T-helper 2 cell treated with Interferon-gamma antibody and Interleukin-4, amounts not matched to agents 5 μg/mL and 100 μg/mL, for 36 hours (primary cell): ENCODE measurements around the gene TNFAIP1.
A peak's percentile ranks its signal among the peaks of the same experiment; 100 is the strongest.
"Not testable (repeated sequence)": the region's sequence is repeated elsewhere in the genome, so short reads cannot be mapped to it uniquely, and the experiment has no call there.

Experiments used
- DNase-seq: peaks from one replicate; pipeline ENCODE4 v3.0.0; 2021; ENCODE audit warnings: low spot score
- H3K27ac Mint-ChIP-seq: one replicate; pipeline ENCODE4 v1.8.0; 2021; ENCODE audit warnings: mild to moderate bottlenecking, mixed read lengths
- H3K27me3 Mint-ChIP-seq: one replicate; pipeline ENCODE4 v1.8.0; 2021; ENCODE audit warnings: low read depth, mixed read lengths
- H3K36me3 Mint-ChIP-seq: one replicate; pipeline ENCODE4 v1.8.0; 2021; ENCODE audit warnings: low read depth, mixed read lengths
- H3K4me1 Mint-ChIP-seq: one replicate; pipeline ENCODE4 v1.8.0; 2021; ENCODE audit warnings: low read depth, mixed read lengths
- H3K4me3 Mint-ChIP-seq: one replicate; pipeline ENCODE4 v1.8.0; 2022; ENCODE audit warnings: mild to moderate bottlenecking, moderate library complexity, mixed read lengths
- H3K9me3 Mint-ChIP-seq: one replicate; pipeline ENCODE4 v1.8.0; 2021; ENCODE audit warnings: mixed read lengths

The TNFAIP1 gene, protein sequence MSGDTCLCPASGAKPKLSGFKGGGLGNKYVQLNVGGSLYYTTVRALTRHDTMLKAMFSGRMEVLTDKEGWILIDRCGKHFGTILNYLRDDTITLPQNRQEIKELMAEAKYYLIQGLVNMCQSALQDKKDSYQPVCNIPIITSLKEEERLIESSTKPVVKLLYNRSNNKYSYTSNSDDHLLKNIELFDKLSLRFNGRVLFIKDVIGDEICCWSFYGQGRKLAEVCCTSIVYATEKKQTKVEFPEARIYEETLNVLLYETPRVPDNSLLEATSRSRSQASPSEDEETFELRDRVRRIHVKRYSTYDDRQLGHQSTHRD

DNA sequence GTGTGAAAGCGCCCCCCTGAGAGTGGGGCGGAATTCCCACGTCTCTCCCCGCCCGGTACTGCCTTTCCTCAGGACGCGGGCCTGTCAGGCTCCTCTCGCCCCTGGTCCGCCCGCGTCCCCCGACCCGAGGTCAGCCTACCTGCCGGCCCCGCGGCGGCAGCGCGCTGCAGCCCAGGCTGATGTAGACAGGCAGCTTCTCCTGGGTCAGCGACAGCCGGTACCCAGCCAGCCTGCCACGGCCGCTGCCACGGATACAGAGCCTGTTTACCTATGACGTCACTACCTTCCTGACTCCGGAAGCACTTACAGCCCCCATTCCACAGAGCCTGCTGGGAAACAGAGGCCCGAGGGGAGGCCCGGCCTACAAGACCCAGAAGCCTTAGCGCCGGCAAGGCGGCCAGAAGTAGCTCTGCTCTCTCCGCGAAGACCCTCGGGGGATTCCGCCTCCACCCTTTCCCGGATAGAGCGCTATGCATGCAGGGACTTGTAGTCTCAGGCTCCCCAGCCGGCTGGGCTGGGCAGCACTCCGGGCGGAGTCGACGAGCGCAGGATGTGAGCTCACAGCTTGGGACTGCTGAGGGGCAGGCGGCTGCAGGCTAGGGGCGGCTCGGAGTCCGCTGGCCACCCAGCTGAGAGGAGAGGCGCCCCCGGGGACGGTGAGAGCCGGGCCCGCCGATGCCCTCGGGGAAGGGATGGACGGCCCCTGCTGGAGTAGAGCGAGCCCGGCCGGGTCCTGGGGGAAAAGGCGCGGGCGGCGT, at the start of gene TNFAIP1, which contains the start of gene IFT20:
Gene TNFAIP1, plus strand, starts transcription at position 561 of the 758 bp plus-strand sequence. CDS start 3,761 bp downstream, outside the sequence.
Gene IFT20, minus strand, starts transcription at position 272 of the 758 bp plus-strand sequence. CDS start 3,487 bp downstream, outside the sequence.
- Mint-ChIP-seq H3K27ac (peak within 1 kb of the TSS; percentile 97), H3K4me1 (peaks cover 31% of the 10 kb centered on the region), H3K9me3 (no peaks in the 10 kb centered on the region), H3K27me3 (no peaks in the 10 kb centered on the region), H3K4me3 (peak within 1 kb of the TSS; percentile 96), H3K36me3 (peaks cover 6% of the 10 kb centered on the region)
- peak; percentile 99 for DNase-seq

DNA sequence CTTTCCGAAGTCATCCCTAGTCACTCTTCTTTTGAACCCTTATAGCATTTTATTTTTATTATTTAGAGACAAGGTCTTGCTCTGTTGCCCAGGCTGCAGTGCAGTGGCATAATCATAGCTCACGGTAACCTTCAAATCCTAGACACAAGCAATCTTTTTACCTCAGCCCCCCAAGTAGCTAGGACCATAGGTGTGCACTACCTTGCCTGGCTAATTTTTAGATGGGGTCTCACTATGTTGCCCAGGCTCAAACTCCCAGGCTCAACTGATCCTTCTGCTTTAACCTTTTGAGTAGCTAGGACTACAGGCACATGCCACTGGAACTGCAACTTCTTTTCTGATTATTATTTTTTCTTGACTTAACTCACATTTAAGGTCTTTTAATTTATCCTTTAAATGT, 49.6 kb upstream of the TNFAIP1 start:
- no peak for DNase-seq
- Mint-ChIP-seq H3K4me3 (no peak overlapping the region), H3K27ac (no peak overlapping the region), H3K36me3 (no peaks in the 10 kb centered on the region), H3K9me3 (no peaks in the 10 kb centered on the region), H3K4me1 (no peaks in the 10 kb centered on the region), H3K27me3 (peaks cover 32% of the 10 kb centered on the region)

DNA sequence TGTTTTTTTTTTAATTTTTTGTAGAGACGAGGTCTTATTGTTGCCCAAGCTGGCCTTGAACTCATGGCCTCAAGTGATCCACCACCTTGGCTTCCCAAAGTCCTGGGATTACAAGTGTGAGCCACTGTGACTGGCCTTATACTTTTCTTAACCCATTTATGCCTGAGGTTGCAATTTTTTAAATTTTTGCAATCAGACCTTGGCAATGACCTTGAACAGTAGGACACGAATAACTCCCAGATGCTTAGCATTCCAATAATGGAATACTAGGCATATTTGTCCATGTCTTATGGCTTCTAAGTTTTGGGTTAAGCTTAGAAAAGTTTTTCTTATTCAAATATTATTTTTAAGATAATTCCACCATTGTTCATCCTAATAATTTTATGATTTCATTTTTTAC, 44.9 kb upstream of the TNFAIP1 start:
- DNase-seq: no peak
- no peaks in the 10 kb centered on the region for H3K36me3 Mint-ChIP-seq
- no peak overlapping the region for H3K27ac Mint-ChIP-seq
- no peak overlapping the region for H3K4me3 Mint-ChIP-seq
- H3K27me3 Mint-ChIP-seq: peaks cover 27% of the 10 kb centered on the region
- H3K4me1 Mint-ChIP-seq: no peaks in the 10 kb centered on the region
- H3K9me3 Mint-ChIP-seq: no peaks in the 10 kb centered on the region

DNA sequence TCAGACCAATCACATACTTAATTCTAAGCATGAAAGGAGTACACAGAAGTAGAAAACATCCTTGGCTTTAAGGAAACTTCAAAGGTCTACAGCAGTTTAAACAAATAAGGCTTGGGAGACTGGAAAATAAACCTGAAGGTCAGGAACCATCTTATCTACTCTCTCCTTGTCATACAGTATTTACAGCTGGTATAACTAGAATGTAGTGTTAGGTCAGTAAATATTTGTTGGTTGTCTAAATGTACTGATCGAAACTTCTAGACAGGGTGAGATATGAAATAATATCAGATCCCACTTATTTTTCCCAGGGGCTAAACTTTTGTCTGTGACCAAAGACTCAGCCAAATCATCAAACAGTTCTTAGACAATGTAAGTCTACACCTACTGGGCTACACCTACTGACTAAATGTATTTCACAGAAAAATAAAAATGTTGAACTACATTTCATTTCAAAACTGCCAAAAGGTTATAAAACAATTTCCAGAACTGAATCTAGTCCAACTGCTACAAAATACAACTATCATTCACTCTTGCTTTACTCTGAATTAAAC, 43.7 kb upstream of the TNFAIP1 start:
- H3K27ac Mint-ChIP-seq: no peak overlapping the region

DNA sequence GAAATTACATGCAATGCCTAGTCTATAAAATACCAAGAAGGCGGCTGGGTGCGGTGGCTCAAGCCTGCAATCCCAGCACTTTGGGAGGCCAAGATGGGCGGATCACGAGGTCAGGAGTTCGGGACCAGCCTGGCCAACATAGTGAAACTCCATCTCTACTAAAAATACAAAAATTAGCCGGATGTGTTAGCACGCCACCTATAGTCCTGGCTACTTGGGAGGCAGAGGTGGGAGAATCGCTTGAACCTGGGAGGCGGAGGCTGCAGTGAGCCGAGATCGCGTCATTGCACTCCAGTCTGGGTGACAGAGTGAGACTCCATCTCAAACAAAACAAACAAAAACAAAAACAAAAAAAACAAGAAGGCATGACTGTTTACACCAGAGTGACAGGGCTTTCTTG, 42.7 kb upstream of the TNFAIP1 start:
- H3K36me3 Mint-ChIP-seq, H3K27ac Mint-ChIP-seq, DNase-seq, H3K9me3 Mint-ChIP-seq, H3K4me3 Mint-ChIP-seq, H3K4me1 Mint-ChIP-seq: not testable (repeated sequence)
- H3K27me3 Mint-ChIP-seq: peaks cover 25% of the 10 kb centered on the region

More for the DNA sequence above, 43.7 kb upstream of the TNFAIP1 start:
- Mint-ChIP-seq H3K36me3 (no peaks in the 10 kb centered on the region), H3K9me3 (no peaks in the 10 kb centered on the region), H3K27me3 (peaks cover 25% of the 10 kb centered on the region), H3K4me1 (no peaks in the 10 kb centered on the region), H3K4me3 (no peak overlapping the region)
- no peak for DNase-seq

DNA sequence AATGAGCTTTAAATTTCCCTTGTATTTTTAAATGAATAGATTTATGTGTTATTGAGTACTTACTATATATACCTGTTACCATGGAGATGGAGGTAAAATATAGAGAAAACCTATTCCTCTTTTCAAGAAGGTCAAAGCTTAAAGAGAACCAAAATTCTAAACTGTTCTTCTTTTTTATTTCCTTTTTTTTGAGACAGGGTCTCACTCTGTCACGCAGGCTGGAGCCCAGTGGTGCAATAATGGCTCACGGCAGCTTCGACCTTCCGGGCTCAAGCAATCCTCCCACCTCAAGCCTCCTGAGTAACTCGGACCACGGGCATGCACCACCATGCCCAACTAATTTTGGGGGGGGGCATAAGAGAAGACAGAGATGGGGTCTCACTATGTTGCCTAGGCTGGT, 41.6 kb upstream of the TNFAIP1 start:
- Mint-ChIP-seq H3K36me3 (no peaks in the 10 kb centered on the region), H3K4me3 (no peak overlapping the region), H3K9me3 (no peaks in the 10 kb centered on the region), H3K27me3 (peaks cover 25% of the 10 kb centered on the region), H3K27ac (no peak overlapping the region), H3K4me1 (no peaks in the 10 kb centered on the region)
- no peak for DNase-seq

DNA sequence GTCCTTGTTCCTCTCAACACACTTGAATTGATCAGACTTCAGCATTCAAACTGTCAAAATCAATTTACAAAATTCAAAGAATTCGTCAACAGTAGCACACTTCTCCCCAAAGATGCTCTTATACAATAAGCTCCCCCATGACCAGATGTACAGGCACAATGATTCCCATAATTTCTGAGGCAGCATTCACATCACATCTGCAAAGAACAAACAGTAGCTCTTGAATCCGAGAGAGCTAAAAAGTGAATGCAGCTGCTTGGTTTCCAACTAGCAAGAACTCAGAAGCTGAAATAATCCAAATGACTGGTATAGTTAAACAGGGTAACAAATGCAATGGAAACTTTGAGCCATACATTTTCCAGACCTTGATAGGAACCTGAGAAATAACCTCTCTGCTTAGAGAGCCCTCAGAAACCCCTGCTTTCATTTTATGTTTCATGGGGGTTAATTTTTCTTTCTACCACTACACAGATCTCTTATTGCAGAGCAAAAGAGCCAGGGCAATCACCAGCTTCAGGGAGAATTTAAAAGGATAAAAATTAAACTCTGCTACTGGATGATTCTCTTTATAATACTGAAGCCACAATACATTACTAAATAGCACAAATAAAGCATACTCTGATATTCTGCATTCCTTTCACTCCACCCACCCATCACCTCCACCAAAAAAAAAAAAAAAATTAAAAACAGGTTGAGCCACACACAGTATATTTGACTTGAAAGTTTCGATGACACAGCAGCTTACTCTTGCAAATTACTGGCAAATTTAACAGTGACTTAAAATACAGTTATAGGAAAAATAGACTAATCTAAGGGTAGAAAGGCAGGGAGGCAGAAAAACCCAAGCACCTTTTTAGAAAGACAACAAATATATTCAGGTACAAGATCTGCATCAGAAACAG, 39.6 kb upstream of the TNFAIP1 start:
- Mint-ChIP-seq H3K27me3 (peaks cover 25% of the 10 kb centered on the region), H3K36me3 (no peaks in the 10 kb centered on the region), H3K27ac (no peak overlapping the region), H3K4me3 (no peak overlapping the region), H3K9me3 (no peaks in the 10 kb centered on the region), H3K4me1 (no peaks in the 10 kb centered on the region)
- no peak for DNase-seq

DNA sequence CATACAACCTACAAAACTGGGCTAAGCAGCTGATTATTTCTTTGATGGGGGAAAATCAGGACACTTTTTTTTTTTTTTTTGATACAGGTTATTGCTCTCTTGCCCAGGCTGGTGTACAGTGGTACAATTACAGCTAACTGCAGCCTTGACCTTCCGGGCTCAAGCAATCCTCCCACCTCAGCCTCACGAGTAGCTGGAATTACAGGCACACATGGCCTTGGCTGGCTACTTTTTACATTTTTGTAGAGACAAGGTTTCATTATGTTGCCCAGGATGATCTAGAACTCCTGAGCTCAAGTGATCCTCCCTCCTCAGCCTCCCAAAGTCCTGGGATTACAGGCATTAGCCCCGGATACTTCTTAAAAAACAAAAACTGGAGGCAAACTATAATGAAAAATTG, 37.1 kb upstream of the TNFAIP1 start:
- no peaks in the 10 kb centered on the region for H3K9me3 Mint-ChIP-seq
- H3K4me1 Mint-ChIP-seq: no peaks in the 10 kb centered on the region
- H3K27ac Mint-ChIP-seq: no peak overlapping the region
- H3K27me3 Mint-ChIP-seq: peaks cover 9% of the 10 kb centered on the region
- no peaks in the 10 kb centered on the region for H3K36me3 Mint-ChIP-seq
- H3K4me3 Mint-ChIP-seq: no peak overlapping the region
- no peak for DNase-seq

DNA sequence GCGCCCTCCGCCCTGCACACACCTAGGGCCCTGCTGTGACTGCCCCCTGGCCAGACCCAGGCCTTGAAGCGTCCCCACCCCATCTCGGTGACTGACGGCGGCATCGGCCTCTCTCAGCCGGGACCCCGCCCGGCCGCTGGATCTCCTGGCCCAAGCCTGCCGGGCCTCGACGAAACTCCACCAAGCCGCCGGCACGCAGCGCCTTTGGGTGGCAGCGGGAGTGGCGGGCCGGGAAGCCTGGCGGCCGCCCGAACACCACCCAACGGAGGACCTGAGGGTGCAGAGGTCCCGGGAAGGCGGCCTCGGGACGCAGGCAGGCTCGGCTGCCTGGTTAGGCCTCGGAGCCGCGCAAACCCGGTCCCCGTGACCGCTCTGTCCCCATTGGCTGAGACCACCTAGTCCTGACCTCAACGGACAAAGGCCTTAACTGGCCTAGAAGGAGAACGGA, 28.6 kb upstream of the TNFAIP1 start:
- no peaks in the 10 kb centered on the region for H3K36me3 Mint-ChIP-seq
- H3K27ac Mint-ChIP-seq: no peak overlapping the region
- no peak overlapping the region for H3K4me3 Mint-ChIP-seq
- no peak for DNase-seq
- H3K27me3 Mint-ChIP-seq: peaks cover 33% of the 10 kb centered on the region
- no peaks in the 10 kb centered on the region for H3K9me3 Mint-ChIP-seq
- H3K4me1 Mint-ChIP-seq: no peaks in the 10 kb centered on the region

DNA sequence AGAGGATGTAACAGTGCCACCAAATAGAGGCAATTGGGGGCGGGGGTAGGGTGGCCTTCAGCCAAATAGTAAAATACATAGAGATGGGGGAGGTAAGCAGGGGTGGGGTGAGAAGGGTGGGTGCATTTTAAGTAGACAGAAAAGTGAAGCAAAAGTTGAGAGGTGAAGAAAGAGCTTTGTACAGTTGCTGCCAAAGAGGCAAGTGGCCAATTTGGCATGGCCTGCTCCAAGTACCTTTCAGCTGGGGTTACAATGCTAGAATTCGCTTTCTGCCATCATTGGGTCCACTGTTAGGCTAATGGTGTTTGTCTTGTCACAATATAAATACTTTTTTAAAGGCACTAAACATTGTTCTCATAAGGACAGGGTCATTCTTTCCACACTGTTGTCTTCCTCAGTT, 21.7 kb upstream of the TNFAIP1 start:
- peaks cover 18% of the 10 kb centered on the region for H3K4me1 Mint-ChIP-seq
- no peak overlapping the region for H3K27ac Mint-ChIP-seq
- no peaks in the 10 kb centered on the region for H3K9me3 Mint-ChIP-seq
- peaks cover 11% of the 10 kb centered on the region for H3K27me3 Mint-ChIP-seq
- DNase-seq: no peak
- no peaks in the 10 kb centered on the region for H3K36me3 Mint-ChIP-seq
- no peak overlapping the region for H3K4me3 Mint-ChIP-seq

DNA sequence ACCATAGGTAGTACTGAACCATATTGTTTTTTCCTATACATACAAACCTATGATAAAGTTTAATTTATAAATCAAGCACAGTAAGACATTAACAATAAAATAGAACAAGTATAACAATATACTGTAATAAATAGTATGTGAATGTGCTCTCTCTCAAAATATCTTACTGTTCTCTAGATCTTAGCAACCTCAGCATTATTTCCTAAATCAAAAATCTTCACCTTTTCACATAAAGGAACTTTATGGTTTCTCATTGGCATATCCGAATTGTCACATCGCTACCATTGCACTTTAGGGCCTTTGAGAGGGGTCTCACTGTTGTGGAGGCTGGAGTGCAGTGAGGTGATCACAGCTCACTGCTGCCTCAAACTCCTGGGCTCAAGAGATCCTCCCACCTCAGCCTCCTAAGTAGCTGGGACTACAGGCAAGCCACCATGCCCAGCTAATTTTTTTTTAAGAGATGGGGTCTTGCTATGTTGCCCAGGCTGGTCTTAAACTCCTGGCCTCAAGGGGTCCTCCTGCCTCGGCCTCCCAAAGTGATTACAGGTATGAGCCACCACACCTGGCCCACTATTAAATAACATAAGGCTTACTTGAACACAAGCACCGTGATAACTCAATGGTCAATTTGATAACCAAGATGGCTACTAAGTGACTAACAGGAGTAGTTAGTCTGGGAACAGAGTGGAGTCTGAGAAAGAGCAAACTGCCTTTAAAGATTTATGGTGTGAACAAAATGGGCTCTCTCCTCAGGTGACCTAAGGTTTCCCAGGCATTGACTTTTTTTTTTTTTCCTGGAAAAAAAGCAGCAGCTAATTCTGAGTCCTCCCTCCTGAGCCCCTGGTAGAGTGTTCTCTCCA, 19.5 kb upstream of the TNFAIP1 start:
- peaks cover 7% of the 10 kb centered on the region for H3K27me3 Mint-ChIP-seq
- H3K4me3 Mint-ChIP-seq: no peak overlapping the region
- no peak for DNase-seq
- H3K27ac Mint-ChIP-seq: no peak overlapping the region
- no peaks in the 10 kb centered on the region for H3K9me3 Mint-ChIP-seq
- H3K36me3 Mint-ChIP-seq: peaks cover 10% of the 10 kb centered on the region
- H3K4me1 Mint-ChIP-seq: peaks cover 30% of the 10 kb centered on the region

DNA sequence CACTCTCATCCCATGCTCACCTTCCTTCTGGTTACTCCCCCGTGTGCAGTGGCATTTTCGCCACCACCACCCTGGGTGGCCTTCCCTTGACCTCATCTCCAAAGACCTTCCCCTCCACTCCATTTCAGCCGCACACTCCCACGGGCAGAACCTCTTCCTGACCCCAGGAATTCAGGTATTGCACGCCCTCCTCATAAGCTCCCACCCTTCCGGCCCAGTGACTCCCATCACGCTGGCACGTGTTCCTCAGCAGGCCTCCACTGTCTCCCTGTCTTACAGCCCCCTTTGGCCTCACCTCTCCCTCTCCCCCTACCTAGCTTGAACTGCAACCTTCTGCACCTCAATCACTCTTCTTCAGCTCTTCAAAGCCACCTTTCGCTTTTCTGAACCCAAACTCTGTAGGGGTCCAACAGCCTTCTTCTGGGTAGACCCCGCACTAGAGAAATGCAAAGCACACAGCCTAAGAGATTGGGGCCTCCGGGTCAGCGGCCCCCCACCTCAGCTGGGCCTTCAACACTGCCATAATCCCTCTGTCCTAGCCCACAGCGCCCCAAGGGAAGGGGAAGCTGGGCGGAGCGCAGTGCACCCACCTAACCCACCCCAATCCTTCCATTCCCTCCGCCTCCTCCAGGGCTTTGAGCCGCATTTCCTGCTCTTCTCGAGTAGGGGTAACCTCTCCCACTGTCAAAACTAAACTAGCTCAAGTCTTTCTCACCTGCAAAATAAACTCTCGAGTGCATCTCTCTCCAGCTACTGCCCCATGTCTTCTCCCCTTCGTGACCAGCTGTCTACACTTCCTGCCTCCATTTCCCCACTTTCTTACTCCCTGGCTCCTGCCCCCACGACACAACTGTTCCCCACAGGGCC, 18.2 kb upstream of the TNFAIP1 start:
- Mint-ChIP-seq H3K4me1 (peaks cover 39% of the 10 kb centered on the region), H3K27me3 (peaks cover 7% of the 10 kb centered on the region), H3K27ac (peak overlapping the region; percentile 88), H3K36me3 (peaks cover 12% of the 10 kb centered on the region), H3K4me3 (peak overlapping the region; percentile 94), H3K9me3 (no peaks in the 10 kb centered on the region)
- no peak for DNase-seq
